HL-60 (cell line): ENCODE results near the gene ACACB.

Source experiments
- CTCF ChIP-seq: IDR thresholded peaks from one replicate; pipeline ENCODE4 v1.5.1; 2011; ENCODE audit warnings: low read length, control low read depth, inconsistent platforms; ENCODE audit not compliant: insufficient read depth
- GABPA ChIP-seq: IDR thresholded peaks from 2 replicates; pipeline ENCODE4 v1.6.1; 2012; ENCODE audit warnings: low read depth
- POLR2AphosphoS5 ChIP-seq: IDR thresholded peaks from 2 replicates; pipeline ENCODE4 v1.6.1; 2012; ENCODE audit warnings: low read depth
- TF ChIP-seq, protein P1 (sequence below): IDR thresholded peaks from 2 replicates; pipeline ENCODE4 v1.6.1; 2012; ENCODE audit warnings: low read depth; ENCODE audit not compliant: insufficient replicate concordance

- no peak for TF ChIP-seq CTCF
- TF ChIP-seq, protein P1, sequence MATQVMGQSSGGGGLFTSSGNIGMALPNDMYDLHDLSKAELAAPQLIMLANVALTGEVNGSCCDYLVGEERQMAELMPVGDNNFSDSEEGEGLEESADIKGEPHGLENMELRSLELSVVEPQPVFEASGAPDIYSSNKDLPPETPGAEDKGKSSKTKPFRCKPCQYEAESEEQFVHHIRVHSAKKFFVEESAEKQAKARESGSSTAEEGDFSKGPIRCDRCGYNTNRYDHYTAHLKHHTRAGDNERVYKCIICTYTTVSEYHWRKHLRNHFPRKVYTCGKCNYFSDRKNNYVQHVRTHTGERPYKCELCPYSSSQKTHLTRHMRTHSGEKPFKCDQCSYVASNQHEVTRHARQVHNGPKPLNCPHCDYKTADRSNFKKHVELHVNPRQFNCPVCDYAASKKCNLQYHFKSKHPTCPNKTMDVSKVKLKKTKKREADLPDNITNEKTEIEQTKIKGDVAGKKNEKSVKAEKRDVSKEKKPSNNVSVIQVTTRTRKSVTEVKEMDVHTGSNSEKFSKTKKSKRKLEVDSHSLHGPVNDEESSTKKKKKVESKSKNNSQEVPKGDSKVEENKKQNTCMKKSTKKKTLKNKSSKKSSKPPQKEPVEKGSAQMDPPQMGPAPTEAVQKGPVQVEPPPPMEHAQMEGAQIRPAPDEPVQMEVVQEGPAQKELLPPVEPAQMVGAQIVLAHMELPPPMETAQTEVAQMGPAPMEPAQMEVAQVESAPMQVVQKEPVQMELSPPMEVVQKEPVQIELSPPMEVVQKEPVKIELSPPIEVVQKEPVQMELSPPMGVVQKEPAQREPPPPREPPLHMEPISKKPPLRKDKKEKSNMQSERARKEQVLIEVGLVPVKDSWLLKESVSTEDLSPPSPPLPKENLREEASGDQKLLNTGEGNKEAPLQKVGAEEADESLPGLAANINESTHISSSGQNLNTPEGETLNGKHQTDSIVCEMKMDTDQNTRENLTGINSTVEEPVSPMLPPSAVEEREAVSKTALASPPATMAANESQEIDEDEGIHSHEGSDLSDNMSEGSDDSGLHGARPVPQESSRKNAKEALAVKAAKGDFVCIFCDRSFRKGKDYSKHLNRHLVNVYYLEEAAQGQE: no peak
- TF ChIP-seq GABPA: no peak
- TF ChIP-seq POLR2AphosphoS5: no peak
Observed at GRCh38 chr12:109221277-109221931, 105.0 kb downstream of the ACACB start.
